NCI-H748 treated with DMSO at 0.1 percent for 48 hours (cell line): ENCODE results near the gene SPIRE2.
"Not testable (repeated sequence)": the region's sequence is repeated elsewhere in the genome, so short reads cannot be mapped to it uniquely, and the experiment has no call there.

Experiments
- DNase-seq: peaks from one replicate; lab custom pipeline; 2025; lab: John Stamatoyannopoulos, UW

SPIRE2 gene

GRCh38 chr16:89867918-89868317, 39.6 kb downstream of the SPIRE2 start:
- no peak for DNase-seq

DNA sequence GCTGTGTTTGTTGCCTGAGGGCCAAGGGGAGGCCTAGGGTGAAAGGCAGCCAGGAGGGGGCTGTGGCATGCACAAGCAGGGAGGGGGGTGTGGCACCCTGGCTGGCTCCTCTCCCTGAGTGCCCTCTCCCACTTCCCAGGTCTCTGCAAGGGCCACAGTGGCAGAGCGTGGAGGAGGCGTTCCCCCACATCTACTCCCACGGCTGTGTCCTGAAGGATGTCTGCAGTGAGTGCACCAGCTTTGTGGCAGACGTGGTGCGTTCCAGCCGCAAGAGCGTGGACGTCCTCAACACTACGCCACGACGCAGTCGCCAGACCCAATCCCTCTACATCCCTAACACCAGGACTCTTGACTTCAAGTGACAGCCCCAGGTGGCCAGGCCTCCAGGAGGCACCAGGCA, 41.6 kb downstream of the SPIRE2 start:
- no peak for DNase-seq

- no peak for DNase-seq
These were observed 42.2 kb downstream of the SPIRE2 start for GRCh38 chr16:89870440-89870839.

DNA sequence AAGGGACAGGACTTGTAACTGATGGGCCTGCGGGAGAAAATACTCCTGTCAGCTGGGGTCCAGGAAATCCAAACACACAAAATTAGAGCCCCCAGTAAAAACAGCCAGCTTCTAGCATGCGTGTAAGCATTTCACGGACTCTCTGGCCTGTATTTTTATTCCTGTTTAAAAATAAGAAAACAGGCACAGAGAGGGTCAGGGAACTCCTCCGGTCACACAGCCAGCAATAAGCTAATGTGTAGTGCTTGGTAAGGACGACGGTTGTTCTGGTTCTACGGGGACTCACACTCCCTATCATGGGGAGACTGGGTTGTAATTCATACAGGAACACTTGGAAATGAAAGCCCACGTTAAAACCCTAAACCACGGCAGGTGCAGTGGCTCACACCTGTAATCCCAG, 43.6 kb downstream of the SPIRE2 start:
- DNase-seq = no peak

DNA sequence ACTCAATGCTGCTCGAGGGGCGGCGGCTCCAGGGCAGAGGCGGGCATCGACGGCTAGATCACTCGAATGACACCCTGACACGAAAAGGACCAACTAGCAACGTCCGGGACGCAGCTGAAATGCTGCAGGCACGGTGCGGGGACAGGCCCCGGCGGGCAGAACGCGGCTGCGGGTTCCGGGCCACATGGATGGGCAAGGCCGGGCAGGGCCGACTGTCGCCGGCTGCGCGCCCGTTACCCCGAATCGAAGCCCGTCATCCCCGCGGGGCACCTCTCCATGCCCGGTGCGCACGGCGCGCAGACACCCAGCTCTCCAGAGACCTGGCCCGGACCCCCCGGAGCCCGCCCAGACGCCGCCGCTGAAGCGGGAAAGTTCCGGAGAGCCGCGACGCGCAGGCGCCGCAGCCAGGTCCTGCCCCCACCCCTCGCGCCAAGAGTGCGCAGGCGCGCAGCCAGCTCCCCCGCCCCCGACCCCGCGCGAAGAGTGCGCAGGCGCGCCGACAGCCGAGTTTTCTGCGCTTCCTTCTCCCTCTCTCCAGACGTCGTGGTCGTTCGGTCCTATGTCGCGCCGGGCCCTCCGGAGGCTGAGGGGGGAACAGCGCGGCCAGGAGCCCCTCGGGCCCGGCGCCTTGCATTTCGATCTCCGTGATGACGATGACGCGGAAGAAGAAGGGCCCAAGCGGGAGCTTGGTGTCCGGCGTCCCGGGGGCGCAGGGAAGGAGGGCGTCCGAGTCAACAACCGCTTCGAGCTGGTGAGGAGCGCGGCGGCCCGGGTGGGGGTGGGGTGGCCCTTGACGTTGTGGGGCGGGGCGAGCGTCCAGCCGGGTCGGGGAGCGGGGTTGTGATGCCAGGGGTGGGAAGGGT, 45.1 kb downstream of the SPIRE2 start, which contains the start of gene TCF25:
TCF25 (plus strand) TSS at position 484 of the 863 bp plus-strand sequence; CDS start at position 560, 76 bp downstream.
- peak; percentile 67 for DNase-seq

DNA sequence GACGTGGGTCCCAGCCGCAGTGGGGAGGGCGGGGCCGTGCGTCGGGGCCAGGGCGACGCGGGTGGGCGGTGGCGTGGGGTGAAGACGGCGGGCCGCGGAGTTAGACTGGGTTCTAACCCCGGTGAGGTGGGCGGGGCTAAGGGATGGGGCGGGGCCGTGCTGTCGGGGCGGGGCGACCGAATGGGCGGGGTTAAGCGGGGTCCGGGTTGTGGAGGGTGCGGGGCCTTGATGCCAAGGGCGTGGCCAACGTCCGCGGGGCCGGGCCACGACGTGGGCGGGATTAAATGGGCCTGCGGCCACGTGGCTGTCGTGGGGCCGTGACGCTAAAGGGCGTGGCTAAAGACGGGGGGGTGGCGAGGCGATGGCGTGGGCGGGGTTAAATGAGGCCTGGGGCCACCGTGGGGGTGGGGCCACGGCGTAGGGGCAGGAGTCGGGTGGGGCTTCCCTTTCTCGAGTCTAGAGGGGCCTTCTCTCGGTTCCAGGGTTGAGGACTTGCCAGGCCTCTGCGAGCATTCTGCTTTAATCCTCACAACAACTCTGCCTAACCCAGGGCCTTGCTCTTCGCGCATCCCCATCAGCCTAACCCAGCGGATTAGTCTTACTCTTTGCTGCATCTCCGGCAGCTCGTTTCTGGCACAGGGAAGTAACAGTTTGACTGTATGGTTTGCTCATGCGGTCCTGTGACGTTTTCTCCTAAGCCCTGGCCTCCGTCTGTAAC, 45.9 kb downstream of the SPIRE2 start:
- DNase-seq = peak; percentile 59

DNA sequence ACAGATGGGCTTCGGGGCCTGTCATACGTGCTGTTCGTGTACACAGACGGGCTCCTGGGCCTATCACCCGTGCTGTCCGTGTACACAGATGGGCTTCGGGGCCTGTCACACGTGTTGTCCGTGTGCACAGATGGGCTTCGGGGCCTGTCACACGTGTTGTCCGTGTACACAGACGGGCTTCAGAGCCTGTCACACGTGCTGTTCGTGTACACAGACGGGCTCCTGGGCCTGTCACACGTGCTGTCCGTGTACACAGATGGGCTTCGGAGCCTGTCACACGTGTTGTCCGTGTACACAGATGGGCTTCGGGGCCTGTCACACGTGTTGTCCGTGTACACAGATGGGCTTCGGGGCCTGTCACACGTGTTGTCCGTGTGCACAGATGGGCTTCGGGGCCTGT, 50.8 kb downstream of the SPIRE2 start:
- DNase-seq = not testable (repeated sequence)

DNA sequence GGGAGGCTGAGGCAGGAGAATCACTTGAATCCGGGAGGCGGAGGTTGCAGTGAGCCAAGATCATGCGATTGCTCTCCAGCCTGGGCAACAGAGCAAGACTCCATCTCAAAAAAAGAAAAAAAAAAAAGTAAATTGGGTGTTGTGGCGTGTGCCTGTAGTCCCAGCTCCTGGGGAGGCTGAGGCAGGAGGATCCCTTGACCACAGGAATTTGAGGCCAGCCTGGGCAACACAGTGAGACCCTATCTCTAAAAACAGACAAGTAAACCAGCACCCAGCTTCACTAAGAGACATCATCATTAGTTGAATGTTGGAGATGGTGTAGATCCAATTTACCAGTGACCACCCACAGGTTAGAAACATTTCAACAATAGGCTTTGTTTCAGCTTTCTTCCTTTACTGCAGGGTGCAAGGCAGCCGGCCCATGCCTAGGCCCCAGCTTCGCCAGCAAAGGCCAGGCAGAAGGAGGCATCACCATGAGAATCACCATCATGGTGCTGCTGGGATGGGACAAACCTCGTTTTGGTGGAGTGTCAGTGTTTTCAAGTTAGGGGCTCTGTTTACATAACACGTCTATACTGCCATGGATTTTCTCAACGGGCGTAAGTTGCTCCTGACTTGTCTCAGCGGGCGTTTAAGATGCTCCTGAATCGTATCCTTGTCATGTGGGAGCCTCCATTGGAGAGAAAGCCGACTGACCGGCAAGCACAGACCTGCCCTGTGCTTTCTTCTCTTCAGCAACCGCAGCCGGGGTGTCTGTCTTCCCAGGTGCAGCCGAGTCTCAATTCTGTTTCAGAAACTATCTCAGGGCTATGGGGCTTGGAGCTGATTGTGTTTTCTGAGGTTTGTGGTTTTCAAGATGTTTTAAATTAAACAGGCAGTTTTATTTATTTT, 52.4 kb downstream of the SPIRE2 start:
- no peak for DNase-seq

DNA sequence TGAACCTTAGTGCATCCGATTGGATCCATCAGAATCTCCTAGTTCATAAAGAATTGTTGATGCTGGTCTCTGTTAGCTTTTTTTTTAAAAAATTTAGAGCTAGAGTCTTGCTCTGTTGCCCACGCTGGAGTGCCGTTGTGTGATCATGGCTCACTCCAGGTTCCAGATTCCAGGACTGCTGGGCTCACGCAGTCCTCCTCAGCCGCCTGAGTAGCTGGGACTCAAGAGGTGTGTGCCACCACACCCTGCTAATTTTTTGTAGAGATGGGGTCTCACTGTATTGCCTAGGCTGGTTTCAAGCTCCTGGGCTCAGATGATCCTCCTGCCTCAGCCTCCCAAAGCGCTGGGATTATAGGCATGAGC, 53.1 kb downstream of the SPIRE2 start:
- no peak for DNase-seq

DNA sequence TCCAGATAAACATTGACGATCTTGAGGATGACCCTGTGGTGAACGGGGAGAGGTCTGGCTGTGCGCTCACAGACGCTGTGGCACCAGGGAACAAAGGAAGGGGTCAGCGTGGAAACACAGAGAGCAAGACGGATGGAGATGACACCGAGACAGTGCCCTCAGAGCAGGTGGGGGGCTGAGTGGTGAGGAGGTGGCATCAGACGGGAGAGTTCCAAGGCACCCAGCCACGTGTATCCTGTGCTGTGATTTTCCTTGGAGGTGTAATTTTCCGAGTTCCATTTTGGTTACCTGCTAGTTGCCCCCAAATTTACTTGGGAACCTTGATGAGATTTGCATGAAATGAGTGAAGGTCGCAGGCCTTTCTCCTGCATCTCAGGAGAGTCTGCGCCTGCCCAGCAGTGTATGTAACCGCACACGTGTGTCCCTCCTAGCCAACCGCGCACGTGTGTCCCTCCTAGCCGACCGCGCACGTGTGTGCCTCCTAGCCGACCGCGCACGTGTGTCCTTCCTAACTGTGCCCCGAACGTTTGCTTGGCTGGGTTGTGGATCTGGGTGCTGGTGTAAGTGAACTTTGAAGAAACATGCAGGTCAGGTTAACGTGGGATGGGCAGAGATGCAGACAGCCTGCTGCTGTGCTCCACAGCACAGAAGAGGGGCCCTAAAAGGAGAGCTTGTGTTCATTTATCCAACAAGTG, 55.2 kb downstream of the SPIRE2 start:
- DNase-seq = no peak

DNA sequence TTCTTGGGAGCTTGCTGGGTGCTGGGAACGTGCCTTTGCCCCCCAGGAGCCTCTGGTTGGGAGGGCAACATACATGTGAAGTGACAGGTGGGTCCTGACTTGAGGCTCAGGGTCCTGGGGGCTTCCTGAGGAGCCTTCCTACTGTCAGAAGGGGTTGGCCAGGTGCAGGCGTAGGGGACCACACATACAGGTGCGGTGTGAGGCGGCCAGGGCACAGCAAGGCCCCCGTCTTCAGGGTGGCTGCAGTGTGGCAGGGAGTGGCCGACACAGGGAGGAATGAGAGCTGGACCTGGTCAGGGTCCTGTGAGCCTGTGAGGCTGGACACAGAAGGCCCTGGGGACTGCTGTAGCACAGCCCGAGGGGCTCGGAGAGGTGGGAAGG, 55.8 kb downstream of the SPIRE2 start:
- DNase-seq = no peak

- DNase-seq = no peak
These were observed 59.0 kb downstream of the SPIRE2 start for GRCh38 chr16:89887243-89887642.

- no peak for DNase-seq
These were observed 61.9 kb downstream of the SPIRE2 start for GRCh38 chr16:89890200-89890599.

DNA sequence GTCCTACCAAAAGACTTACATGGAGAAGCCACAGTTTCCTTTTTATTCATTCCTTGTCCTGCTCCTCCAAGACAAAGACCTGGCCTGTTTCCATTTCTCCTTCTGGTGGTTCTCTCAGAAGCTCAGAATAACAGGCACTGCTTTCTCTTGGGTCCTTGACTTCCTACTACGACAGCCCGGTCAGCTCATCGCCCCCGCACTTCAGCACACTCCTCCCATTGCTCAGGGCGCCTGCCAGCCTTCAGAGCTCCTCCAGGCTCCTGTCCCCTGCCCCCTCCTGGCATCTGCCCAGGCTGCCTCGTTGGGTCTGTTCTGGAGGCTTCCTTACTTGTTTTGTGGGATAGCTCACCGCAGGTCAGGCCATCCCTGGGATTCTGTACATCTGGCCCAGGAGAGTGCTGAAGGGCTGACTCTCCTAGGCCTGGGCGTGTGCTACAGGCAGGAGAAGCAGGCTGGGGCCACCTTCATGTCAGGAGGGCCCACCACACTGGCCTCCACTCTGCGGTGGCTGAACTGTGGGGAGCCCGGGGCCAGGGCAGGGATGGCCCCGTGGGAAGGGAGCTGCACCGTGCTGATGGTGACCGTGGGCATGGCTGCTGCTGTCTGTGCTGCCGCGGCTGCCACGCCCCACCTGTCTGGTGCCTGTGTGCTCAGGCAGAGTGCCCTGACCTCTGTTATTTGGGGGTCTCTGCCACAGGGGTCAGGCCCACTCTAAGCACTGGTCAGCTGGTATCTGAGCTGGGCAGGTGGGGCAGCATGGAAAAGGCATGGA, 62.8 kb downstream of the SPIRE2 start:
- DNase-seq = no peak

DNA sequence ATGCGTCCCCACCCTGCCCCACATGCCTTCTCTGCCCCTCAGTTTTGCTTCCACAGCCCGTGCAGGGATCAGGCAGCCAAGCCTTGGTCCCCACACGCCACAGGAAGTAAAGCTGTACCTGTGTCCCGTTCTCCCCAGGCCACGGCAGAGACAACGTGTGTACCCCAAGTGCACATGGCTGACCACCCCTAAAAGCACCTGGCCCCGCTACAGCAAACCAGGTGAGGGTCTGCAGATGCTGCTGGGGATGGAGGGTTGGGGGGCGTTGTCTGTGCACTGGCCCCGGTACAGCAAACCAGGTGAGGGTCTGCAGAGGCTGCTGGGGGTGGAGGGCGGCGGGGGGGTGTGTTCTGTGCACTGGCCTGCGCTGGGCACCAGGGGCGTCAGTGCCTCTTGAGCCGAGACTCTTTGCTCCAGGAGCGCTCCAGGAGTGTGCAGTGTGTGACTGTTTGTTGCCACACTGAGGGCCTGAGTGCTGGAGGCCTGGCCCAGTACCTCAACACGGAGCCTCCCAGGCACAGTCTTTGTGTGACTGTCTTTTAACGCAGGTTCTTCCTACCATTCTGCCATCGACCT, 63.9 kb downstream of the SPIRE2 start:
- DNase-seq = no peak

GRCh38 chr16:89892635-89893034, 64.4 kb downstream of the SPIRE2 start:
- DNase-seq = no peak

GRCh38 chr16:89893642-89894548, 65.6 kb downstream of the SPIRE2 start:
- DNase-seq = no peak

DNA sequence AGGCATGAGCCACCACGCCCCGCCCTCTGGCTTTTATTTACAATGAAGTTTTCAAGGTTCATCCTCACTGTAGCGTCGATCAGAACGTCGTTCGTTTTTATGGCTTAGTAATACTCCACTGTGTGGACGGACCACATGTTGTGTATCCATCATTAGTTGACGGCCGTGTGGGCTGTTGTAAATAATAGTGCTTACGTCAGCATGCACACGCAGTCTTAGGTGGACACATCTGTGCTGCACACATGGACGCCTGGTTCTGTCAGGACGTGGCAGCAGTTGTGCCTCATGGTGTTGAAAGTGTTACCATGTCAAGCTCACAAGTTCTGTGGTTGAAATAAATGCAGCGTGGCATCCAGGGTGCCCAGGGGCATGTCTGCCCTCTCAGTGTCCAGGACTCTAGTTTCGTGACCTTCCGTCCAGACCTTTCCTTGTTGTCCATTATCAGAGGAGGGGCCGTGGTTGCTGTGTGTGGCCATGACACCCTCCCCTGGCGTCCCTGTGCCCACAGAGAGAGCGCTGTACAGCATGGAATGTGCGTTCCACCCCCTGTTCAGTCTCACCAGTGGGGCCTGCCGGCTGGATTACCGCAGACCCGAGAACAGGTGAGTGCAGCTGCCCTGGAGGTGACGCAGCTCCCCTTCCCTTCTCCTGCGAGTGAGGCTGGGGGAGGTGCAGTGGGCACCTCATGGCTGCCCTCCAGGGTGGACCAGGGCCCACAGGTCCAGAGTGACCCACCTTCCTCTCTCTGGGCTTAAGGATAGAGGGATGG, 67.4 kb downstream of the SPIRE2 start:
- DNase-seq = no peak

- DNase-seq = no peak
These were observed 68.9 kb downstream of the SPIRE2 start for GRCh38 chr16:89897204-89897603.
